GM19238 (cell line): Measurements from ENCODE around the gene MATN1.

Source experiments
- DNase-seq: peaks from one replicate; pipeline ENCODE4 v3.0.0; 2011; ENCODE audit warnings: low spot score; ENCODE audit not compliant: insufficient read length

The MATN1 gene

DNA sequence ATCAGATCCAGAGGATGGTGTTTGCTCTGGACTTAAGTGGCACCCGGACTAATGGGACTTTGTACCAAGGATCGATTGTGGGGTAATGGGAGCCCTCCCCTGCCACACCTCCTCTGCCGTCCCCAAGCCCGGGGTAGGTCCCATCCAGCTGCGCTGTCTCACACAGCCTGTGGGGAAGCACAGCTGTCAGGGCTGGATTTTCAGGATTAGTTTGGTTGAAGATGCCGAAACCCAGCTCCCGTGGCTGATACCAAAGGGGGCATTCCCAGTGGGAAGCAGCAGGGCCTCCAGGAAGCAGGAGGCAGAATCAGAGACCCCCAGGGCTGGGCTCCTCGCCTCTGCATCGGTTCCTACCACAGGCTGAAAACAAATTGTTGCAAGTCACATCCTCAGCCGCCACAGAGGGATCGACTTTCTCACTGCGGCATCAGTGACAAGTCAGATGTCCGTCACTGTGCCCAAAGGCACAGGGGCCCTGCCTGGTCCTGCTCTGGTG is 59.7 kb downstream of the MATN1 start:
- DNase-seq, result no peak

GRCh38 chr1:30662291-30662840 is 61.0 kb downstream of the MATN1 start:
- no peak for DNase-seq

DNA sequence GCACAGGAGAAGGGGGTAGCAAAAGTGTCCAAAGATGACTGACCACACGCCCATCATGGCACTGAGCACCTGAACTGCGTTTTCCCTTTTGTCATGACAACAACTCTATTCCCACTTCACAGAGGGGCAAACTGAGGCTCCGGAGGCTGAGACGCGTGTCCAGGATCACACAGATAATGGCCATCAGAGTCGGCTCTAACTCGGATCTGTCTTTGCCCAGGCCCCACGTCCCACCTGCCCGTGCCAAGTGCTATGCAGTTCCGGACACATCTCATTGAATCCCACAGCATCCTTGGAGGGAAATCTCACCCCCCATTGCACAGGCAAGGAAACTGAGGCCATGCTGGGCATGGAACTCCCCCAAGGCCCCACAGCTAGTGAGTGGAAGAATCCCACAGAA is 62.1 kb downstream of the MATN1 start:
- DNase-seq, result no peak
